K562 (cell line): Measurements from ENCODE around the gene ANXA1. TPM values are rescaled to one million over a fixed set of nuclear protein-coding genes. Genes with fewer than 3 reads are reported as not detected.
A peak's percentile ranks its signal among the peaks of the same experiment; 100 is the strongest.

Source experiments
- ATAC-seq: fragments of 200-7000 bp; cut with Tn5 transposase; 3 replicates; pipeline ENCODE4 v1.9.1; 2020; ENCODE audit warnings: moderate library complexity
- BruUV-seq: library from RNA; stranded (reverse); fragments of 400-500 nt; replicated peaks from 2 replicates; lab custom pipeline; 2021; lab: Mats Ljungman, UMichigan
- CTCF ChIA-PET: fragments of 300-600 bp; formaldehyde crosslinking; extraction: SDS; loops from one replicate; lab custom pipeline; 2021; ENCODE audit warnings: low intra/inter-chr PET ratio; lab: Yijun Ruan, JAX
- POLR2A ChIA-PET: fragments of 300-600, 350-650 bp; sonication (Branson Sonifier 250); formaldehyde crosslinking; extraction: SDS; loops from one replicate; lab custom pipeline; 2021; ENCODE audit warnings: antibody characterized with exemption, inconsistent platforms; lab: Yijun Ruan, JAX
- DNase-seq, 4 experiments: peaks; one replicate each; pipeline versions ENCODE4 v3.0.0 to v3.0.0-alpha.2; 2011 to 2018; ENCODE audit warnings: low spot score in 3 of 4, mixed read lengths in 3 of 4; ENCODE audit errors: extremely low read depth in 1 of 4
- FAIRE-seq: peaks from 2 replicates; lab custom pipeline; 2011; peaks lifted over from hg19 to GRCh38; lab: Jason Lieb, UNC
- H2AFZ ChIP-seq: 2 replicates; pipeline ENCODE4 v1.6.0; 2011; ENCODE audit warnings: low read depth, low read length, control low read depth, inconsistent platforms
- H3K27ac ChIP-seq: fragments of 200-600 bp; 3 replicates; pipeline ENCODE4 v1.8.0; 2011; ENCODE audit warnings: low read depth, mild to moderate bottlenecking, control low read depth, inconsistent platforms, low read length, moderate library complexity, mixed read lengths; ENCODE audit errors: extremely low read depth
- H3K27me3 ChIP-seq, 2 experiments: fragments of 300-600 bp in 1 of 2; 2 replicates in 1 of 2; 3 replicates in 1 of 2; pipeline versions ENCODE4 v1.6.0 to v1.8.0; 2011; ENCODE audit warnings: inconsistent platforms in 2 of 2, low read length in 2 of 2, mild to moderate bottlenecking in 1 of 2, mixed read lengths in 1 of 2, moderate library complexity in 1 of 2; ENCODE audit not compliant: control insufficient read depth in 2 of 2, insufficient read depth in 2 of 2
- H3K36me3 ChIP-seq: fragments of 300-600 bp; 3 replicates; pipeline ENCODE4 v1.8.0; 2011; ENCODE audit warnings: mild to moderate bottlenecking, low read length, inconsistent platforms; ENCODE audit not compliant: control insufficient read depth, insufficient read depth
- H3K4me1 ChIP-seq, 2 experiments: fragments of 200-600 bp in 1 of 2; replicated peaks in 1 of 2; 2 replicates in 1 of 2; 3 replicates in 1 of 2; pipeline versions ENCODE4 v1.5.1 to v1.8.0; 2011; ENCODE audit warnings: inconsistent platforms in 2 of 2, low read length in 2 of 2, mild to moderate bottlenecking in 1 of 2, mixed read lengths in 1 of 2, moderate library complexity in 1 of 2; ENCODE audit not compliant: control insufficient read depth in 2 of 2, insufficient read depth in 2 of 2
- H3K4me2 ChIP-seq: 2 replicates; pipeline ENCODE4 v1.6.1; 2011; ENCODE audit warnings: low read length, control low read depth, inconsistent platforms, mixed read lengths; ENCODE audit not compliant: insufficient read depth
- H3K4me3 ChIP-seq: fragments of 200-600 bp; sonication (generic), shearing (Covaris generic); 2 replicates; pipeline ENCODE4 v1.5.1; 2016; ENCODE audit warnings: control low read depth, inconsistent platforms
- H3K79me2 ChIP-seq: fragments of 200-600 bp; 3 replicates; pipeline ENCODE4 v1.8.0; 2011; ENCODE audit warnings: low read length, inconsistent platforms; ENCODE audit not compliant: control insufficient read depth, insufficient read depth
- H3K9ac ChIP-seq, 2 experiments: 2 replicates each; pipeline versions ENCODE4 v1.6.0 to v1.6.1; 2011; ENCODE audit warnings: low read depth in 2 of 2, low read length in 2 of 2, control low read depth in 1 of 2, inconsistent platforms in 1 of 2, mild to moderate bottlenecking in 1 of 2, mixed read lengths in 1 of 2; ENCODE audit not compliant: insufficient read depth in 1 of 2
- H3K9me1 ChIP-seq: one replicate; pipeline ENCODE4 v1.6.0; 2011; ENCODE audit warnings: inconsistent platforms, mild to moderate bottlenecking, low read length, moderate library complexity; ENCODE audit not compliant: control insufficient read depth, insufficient read depth
- H3K9me3 ChIP-seq: replicated peaks from 2 replicates; pipeline ENCODE4 v1.5.1; 2011; ENCODE audit warnings: low read depth, low read length, inconsistent platforms; ENCODE audit not compliant: control insufficient read depth, insufficient read depth
- H4K20me1 ChIP-seq: replicated peaks from 2 replicates; pipeline ENCODE4 v1.6.1; 2011; ENCODE audit warnings: low read length, inconsistent platforms, mixed read lengths; ENCODE audit not compliant: control insufficient read depth, insufficient read depth
- FOXJ3 ChIP-seq: sonication (generic); formaldehyde crosslinking; IDR thresholded peaks from 2 replicates; pipeline ENCODE4 v1.4.0; 2020; ENCODE audit warnings: mild to moderate bottlenecking, missing genetic modification reagents
- FOXP4 ChIP-seq: sonication (generic); formaldehyde crosslinking; IDR thresholded peaks from 2 replicates; pipeline ENCODE4 v1.8.0; 2022; ENCODE audit warnings: mild to moderate bottlenecking, missing genetic modification reagents, borderline replicate concordance
- GTF2A2 ChIP-seq: IDR thresholded peaks from 2 replicates; pipeline ENCODE4 v1.6.1; 2016; ENCODE audit warnings: mild to moderate bottlenecking, missing genetic modification characterization, missing compliant biosample characterization
- GTF2E2 ChIP-seq: fragments of 200-800 bp; sonication (Bioruptor generic); IDR thresholded peaks from 2 replicates; pipeline ENCODE4 v1.6.1; 2016; ENCODE audit warnings: missing genetic modification characterization, missing compliant biosample characterization
- ZNF121 ChIP-seq: sonication (generic); formaldehyde crosslinking; conservative IDR thresholded peaks from 2 replicates; pipeline ENCODE4 v1.8.0; 2022; ENCODE audit warnings: missing genetic modification reagents
- ZNF778 ChIP-seq: fragments of 450-650 bp; formaldehyde crosslinking; IDR thresholded peaks from 2 replicates; pipeline ENCODE4 v1.4.0; 2020; ENCODE audit warnings: mild to moderate bottlenecking, moderate library complexity
- WGBS: fragments of 100-300 bp; shearing (Covaris generic); methylation state at CpG from one replicate; pipeline ENCODE4 v1.1.6; 2016; ENCODE audit warnings: low coverage, mixed read lengths; ENCODE audit not compliant: insufficient coverage; ENCODE audit errors: missing lambda C conversion rate; 5-methylcytosine and 5-hydroxymethylcytosine counted together
- in situ Hi-C: fragments of 300-500 bp; cut with MboI; formaldehyde crosslinking; loops from 4 replicates; pipeline ENCODE4 v1.15.0; 2018; ENCODE audit warnings: inconsistent platforms, mixed read lengths
- intact Hi-C: fragments of 100-400 bp; cut with micrococcal nuclease; formaldehyde crosslinking; loops from 2 replicates; pipeline ENCODE4 v1.14.2; 2022
- polyA plus RNA-seq, 8 experiments: library from polyadenylated mRNA; depleted of rRNA in 4 of 8; stranded (reverse) in 5 of 8; unstranded in 3 of 8; fragments of >200 nt; fragmentation: Nextera tagmentation in 2 of 8; fragmentation: Illumina TruSeq in 1 of 8; extraction: Ambion mirVana in 2 of 8; extraction: Trizol in 1 of 8; gene quantifications; 2 replicates each; pipeline versions ENCODE4 v1.2.1 to v1.2.3, GENCODE V29; 2011 to 2014; ENCODE audit warnings: inconsistent platforms in 1 of 8, missing spikeins in 1 of 8
- total RNA-seq, 7 experiments: library from RNA; depleted of rRNA in 6 of 7; stranded (reverse); fragments of >200 nt in 6 of 7; fragmentation: Illumina TruSeq in 2 of 7; extraction: Trizol in 2 of 7; gene quantifications; 2 replicates each; pipeline versions ENCODE4 v1.2.1 to v1.2.3, GENCODE V29; 2011 to 2021; ENCODE audit warnings: low replicate concordance in 1 of 7
- TF ChIP-seq, protein P1 (sequence below), 2 experiments: fragments of 450-650 bp in 1 of 2; sonication (generic) in 1 of 2; formaldehyde crosslinking in 1 of 2; IDR thresholded peaks in 1 of 2; conservative IDR thresholded peaks in 1 of 2; 2 replicates each; pipeline versions ENCODE4 v1.6.1 to v1.8.1; 2016 to 2023; ENCODE audit warnings: mild to moderate bottlenecking in 2 of 2, moderate library complexity in 2 of 2, inconsistent platforms in 1 of 2, missing genetic modification reagents in 1 of 2

ANXA1 gene
- total and polyA plus RNA-seq, 9 of the 15 experiments (the other 6 are each of a cell fraction or from before 2014, with no cell fraction given): 406 to 1,298 (median 620) TPM

DNA sequence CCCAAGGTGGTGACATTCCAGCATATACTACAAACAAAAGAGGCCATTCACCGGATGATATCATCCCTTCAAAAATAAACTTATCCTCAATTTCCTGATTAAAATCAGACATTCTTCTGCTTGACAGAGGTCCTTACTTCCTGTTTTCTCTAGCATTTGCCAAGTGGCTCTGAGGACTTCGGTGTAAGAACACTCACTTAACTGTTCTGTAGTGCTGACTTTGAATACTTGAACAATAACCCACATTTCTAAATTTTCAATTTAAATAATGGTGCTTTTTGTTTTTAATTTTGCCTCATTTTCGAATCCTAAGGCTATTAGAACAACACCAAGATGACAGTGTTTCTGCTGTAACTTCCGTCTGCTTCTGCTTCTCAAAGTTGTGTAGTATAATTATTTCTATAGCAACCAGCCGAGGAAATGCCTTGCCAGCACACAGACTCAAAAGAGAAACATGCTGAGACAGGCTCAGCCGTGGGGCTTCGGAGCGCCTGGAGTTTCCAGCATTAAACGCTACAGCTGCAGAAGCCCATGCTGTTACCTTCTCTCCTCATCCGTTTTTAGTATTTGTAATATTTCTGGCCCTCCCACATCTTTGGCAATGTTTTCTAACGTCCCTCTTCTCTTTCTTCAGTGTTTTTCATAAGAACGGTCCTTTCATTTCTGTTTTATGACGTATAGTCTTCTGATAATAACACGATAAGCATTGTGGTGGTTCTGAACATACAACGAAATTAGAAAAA is 19.5 kb upstream of the ANXA1 start (continued):
- TF ChIP-seq FOXJ3 (CRISPR knock-in tag) (0 out of 2 replicates have a peak, but pooled peaks have one; percentile 40), ZNF121 (CRISPR knock-in tag) (no peak), GTF2A2 (tag) (no peak), ZNF778 (CRISPR knock-in tag) (no peak)
- TF ChIP-seq, protein P1, sequence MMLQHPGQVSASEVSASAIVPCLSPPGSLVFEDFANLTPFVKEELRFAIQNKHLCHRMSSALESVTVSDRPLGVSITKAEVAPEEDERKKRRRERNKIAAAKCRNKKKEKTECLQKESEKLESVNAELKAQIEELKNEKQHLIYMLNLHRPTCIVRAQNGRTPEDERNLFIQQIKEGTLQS (IDR thresholded peaks at IDR 0.05): peak; percentile 80
- TF ChIP-seq, protein P1 (CRISPR knock-in tag; conservative IDR thresholded peaks at IDR 0.05): no peak

DNA sequence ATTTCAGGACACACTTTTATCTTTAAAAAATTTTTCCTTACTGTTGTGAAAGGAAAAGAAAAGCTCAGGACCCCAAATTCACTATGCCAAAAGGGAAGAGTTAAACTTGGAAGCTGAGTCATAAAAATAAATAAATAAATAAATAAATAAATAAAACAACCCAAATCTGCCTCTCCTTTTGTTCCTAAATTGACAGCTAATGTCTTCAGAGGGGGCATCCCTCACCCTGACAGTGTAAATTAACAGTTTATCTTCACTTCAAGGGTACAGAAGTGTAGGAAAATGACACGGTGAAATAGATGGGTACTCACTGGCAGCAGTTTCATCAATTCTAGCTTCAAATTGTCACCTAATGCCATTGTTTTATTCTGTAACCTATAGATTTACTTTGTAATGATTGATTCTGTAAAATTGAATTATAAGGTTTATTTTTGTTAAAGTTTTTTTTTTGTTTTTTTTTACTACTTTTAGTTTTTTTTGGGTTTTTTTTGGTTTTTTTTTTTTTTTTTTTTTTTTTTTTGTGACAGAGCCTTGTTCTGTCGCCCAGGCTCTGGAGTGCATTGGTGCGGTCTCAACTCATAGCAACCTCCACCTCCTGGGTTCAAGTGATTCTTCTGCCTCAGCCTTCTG is 18.5 kb upstream of the ANXA1 start:
- no peak for FAIRE-seq

More for the DNA sequence above, 18.5 kb upstream of the ANXA1 start:
- 0 out of 2 replicates have a peak, but pooled peaks have one; percentile 22 for TF ChIP-seq GTF2E2 (tag)
- no peak for TF ChIP-seq FOXP4 (CRISPR knock-in tag)
- Histone ChIP-seq H3K27me3 (no peaks in the 10 kb centered on the region), H3K36me3 (no peaks in the 10 kb centered on the region), H2AFZ (peak overlapping the region; percentile 94), H3K4me3 (peak overlapping the region; percentile 33; the same call in 1 of the 2 replicates), H3K4me2 (peak overlapping the region; percentile 43; the same call in 1 of the 2 replicates), H3K4me1 (peaks cover 0 to 22% of the 10 kb centered on the region in 2 experiments; a peak in 3 of 5 replicates), H3K9ac (peak overlapping the region in 1 of 2 experiments; percentile 89; a peak in 2 of 4 replicates), H3K9me3 (no peaks in the 10 kb centered on the region), H3K79me2 (no peaks in the 10 kb centered on the region), H4K20me1 (no peaks in the 10 kb centered on the region), H3K9me1 (no peaks in the 10 kb centered on the region), H3K27ac (peak overlapping the region; percentile 85)
- ChIA-PET CTCF (no interaction called here), POLR2A (interaction anchor here (0.6 to 2.1 kb wide), 4 partner anchors 11 to 1223 kb away, joined by 3 to 11 read pairs (median 4); no protein-coding TSS in a partner anchor)
- in situ Hi-C loops: no loop called here
- intact Hi-C loops: loop anchor here (5.0 kb wide), 1 partner anchor 101 kb away; no protein-coding TSS in a partner anchor
- BruUV-seq: no TSS peak
- ATAC-seq (peak; percentile 53), DNase-seq (no peak)
- 0% methylated on average over 1 of the region's 3 CpGs for WGBS
